Smooth muscle cell (in vitro differentiated cells): Measurements from ENCODE around the gene DLK1. TPM values are rescaled to one million over a fixed set of nuclear protein-coding genes. Genes with fewer than 3 reads are reported as not detected.
A peak's percentile ranks its signal among the peaks of the same experiment; 100 is the strongest.

Experiments used
- DNase-seq: peaks from one replicate; lab custom pipeline; 2025; ENCODE audit not compliant: unreplicated experiment; lab: John Stamatoyannopoulos, UW
- H2AFZ ChIP-seq: fragments of 200-600 bp; sonication (generic); 2 replicates; pipeline ENCODE4 v1.6.0; 2016; ENCODE audit warnings: antibody characterized with exemption, low read depth, mild to moderate bottlenecking
- H3F3A ChIP-seq: fragments of 200-600 bp; sonication (generic); 2 replicates; pipeline ENCODE4 v1.6.0; 2017; ENCODE audit warnings: antibody characterized with exemption, low read depth
- H3K27ac ChIP-seq: fragments of 200-600 bp; sonication (generic); 2 replicates; pipeline ENCODE4 v1.5.1; 2016; ENCODE audit warnings: low read depth, mild to moderate bottlenecking
- H3K27me3 ChIP-seq: fragments of 200-600 bp; sonication (generic); 2 replicates; pipeline ENCODE4 v1.6.1; 2016; ENCODE audit warnings: low read depth, mild to moderate bottlenecking
- H3K36me3 ChIP-seq: fragments of 200-600 bp; sonication (generic); 2 replicates; pipeline ENCODE4 v1.5.1; 2016; ENCODE audit warnings: low read depth
- H3K4me1 ChIP-seq: fragments of 200-600 bp; sonication (generic); 2 replicates; pipeline ENCODE4 v1.5.1; 2016; ENCODE audit warnings: low read depth
- H3K4me2 ChIP-seq: fragments of 200-600 bp; sonication (generic); 2 replicates; pipeline ENCODE4 v1.6.0; 2016; ENCODE audit warnings: mild to moderate bottlenecking
- H3K4me3 ChIP-seq: fragments of 200-600 bp; sonication (generic); 2 replicates; pipeline ENCODE4 v1.5.1; 2016; ENCODE audit warnings: mild to moderate bottlenecking
- H3K79me2 ChIP-seq: fragments of 200-600 bp; sonication (generic); 2 replicates; pipeline ENCODE4 v1.6.0; 2016; ENCODE audit warnings: low read depth, mild to moderate bottlenecking
- H3K9ac ChIP-seq: fragments of 200-600 bp; sonication (generic); 2 replicates; pipeline ENCODE4 v1.6.0; 2016; ENCODE audit warnings: low read depth
- H3K9me3 ChIP-seq: fragments of 200-600 bp; sonication (generic); replicated peaks from 2 replicates; pipeline ENCODE4 v1.5.1; 2016; ENCODE audit warnings: low read depth
- H4K20me1 ChIP-seq: fragments of 200-600 bp; sonication (generic); 2 replicates; pipeline ENCODE4 v1.6.0; 2016; ENCODE audit warnings: low read depth
- WGBS: methylation state at CpG from one replicate; pipeline ENCODE4 v1.1.7; 2016; ENCODE audit warnings: low lambda C conversion rate; 5-methylcytosine and 5-hydroxymethylcytosine counted together
- polyA plus RNA-seq: library from polyadenylated mRNA; unstranded; fragments of >200 nt; fragmentation: Nextera tagmentation; extraction: Ambion mirVana; gene quantifications from 2 replicates; pipeline ENCODE4 v1.2.1, GENCODE V29; 2016
- total RNA-seq: library from RNA; depleted of rRNA; stranded (reverse); fragments of >200 nt; gene quantifications from 2 replicates; pipeline ENCODE4 v1.2.3, GENCODE V29; 2014
- TF ChIP-seq, protein P1 (sequence below): fragments of 200-600 bp; sonication (generic); IDR thresholded peaks from 2 replicates; pipeline ENCODE4 v1.5.1; 2017; ENCODE audit warnings: borderline replicate concordance, mild to moderate bottlenecking, antibody characterized with exemption; ENCODE audit not compliant: insufficient read depth, poor library complexity, severe bottlenecking

Gene DLK1
- total and polyA plus RNA-seq, 2 experiments from 2014 or later: 3,515 to 15,731 TPM

DNA sequence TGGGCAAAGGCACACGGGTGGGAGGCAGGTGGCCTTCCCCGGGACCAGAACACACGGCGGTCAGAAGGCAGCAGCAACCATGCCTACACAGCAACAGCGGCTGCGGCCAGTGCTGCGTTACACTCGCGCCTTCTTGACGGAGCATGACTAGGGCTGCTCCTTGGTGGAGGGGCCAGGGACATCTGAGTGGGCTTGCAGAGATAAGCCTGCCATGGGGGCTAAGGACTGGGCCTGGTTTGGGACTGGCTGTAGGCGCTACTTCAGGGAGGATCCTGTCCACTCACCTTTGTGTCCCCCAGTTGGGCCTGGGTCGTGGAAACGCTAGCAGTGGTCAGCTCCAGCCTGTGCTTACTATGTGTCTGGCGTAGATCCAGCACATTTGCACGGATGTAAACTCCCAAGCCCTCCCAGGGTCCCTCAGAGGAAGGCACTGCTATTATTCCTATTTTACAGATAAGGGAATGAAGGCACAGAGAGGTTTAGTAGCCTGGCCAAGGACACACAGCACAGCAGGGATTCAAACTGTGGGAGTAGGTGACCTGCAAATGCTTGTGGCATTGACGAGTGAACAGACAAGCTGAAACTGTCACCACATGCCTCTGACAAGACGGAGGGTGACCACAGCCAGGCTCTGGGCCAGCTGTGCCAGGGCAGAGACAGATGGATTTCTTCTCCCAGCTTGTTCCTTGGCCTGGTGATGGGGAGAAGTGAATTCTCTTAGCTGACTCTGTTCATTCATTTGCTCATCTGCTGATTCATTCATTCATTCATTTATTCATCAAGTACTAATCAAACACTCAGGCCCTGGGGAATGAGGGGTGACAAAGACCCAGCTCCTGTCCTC is 31.9 kb upstream of the DLK1 start:
- H3K4me3 ChIP-seq: no peak overlapping the region
- TF ChIP-seq, protein P1, sequence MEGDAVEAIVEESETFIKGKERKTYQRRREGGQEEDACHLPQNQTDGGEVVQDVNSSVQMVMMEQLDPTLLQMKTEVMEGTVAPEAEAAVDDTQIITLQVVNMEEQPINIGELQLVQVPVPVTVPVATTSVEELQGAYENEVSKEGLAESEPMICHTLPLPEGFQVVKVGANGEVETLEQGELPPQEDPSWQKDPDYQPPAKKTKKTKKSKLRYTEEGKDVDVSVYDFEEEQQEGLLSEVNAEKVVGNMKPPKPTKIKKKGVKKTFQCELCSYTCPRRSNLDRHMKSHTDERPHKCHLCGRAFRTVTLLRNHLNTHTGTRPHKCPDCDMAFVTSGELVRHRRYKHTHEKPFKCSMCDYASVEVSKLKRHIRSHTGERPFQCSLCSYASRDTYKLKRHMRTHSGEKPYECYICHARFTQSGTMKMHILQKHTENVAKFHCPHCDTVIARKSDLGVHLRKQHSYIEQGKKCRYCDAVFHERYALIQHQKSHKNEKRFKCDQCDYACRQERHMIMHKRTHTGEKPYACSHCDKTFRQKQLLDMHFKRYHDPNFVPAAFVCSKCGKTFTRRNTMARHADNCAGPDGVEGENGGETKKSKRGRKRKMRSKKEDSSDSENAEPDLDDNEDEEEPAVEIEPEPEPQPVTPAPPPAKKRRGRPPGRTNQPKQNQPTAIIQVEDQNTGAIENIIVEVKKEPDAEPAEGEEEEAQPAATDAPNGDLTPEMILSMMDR: no peak
- no peak for DNase-seq
- peaks cover 46% of the 10 kb centered on the region for H3F3A ChIP-seq
- H4K20me1 ChIP-seq: no peaks in the 10 kb centered on the region
- no peaks in the 10 kb centered on the region for H3K27me3 ChIP-seq
- H3K4me1 ChIP-seq: peaks cover 36% of the 10 kb centered on the region
- H3K27ac ChIP-seq: peak overlapping the region; percentile 76
- H2AFZ ChIP-seq: peak overlapping the region; percentile 27
- peak overlapping the region; percentile 79 for H3K4me2 ChIP-seq
- H3K79me2 ChIP-seq: no peaks in the 10 kb centered on the region
- no peaks in the 10 kb centered on the region for H3K9me3 ChIP-seq
- WGBS: 87% methylated on average over 17 of the region's 17 CpGs
- H3K36me3 ChIP-seq: no peaks in the 10 kb centered on the region
- H3K9ac ChIP-seq: no peak overlapping the region

DNA sequence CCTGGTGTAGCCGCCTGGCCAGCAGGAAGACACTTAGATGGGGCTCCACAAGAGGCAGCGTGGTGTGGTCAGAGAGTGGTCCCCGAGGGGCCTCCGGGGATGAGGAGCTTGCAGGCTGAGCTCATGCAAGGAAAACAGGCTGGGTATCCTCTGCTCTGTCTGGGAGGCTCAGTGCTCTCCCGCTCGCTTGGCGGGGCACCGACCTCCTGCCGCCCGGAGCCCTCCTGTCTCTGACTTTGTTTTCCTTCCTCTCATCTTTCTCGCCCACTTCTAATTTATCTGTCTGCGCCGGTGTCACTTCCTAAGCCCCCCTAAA is 31.3 kb upstream of the DLK1 start:
- DNase-seq: no peak
- no peak overlapping the region for H3K4me3 ChIP-seq
- TF ChIP-seq, protein P1: no peak
- H3K9ac ChIP-seq: peak overlapping the region; percentile 32
- no peaks in the 10 kb centered on the region for H3K36me3 ChIP-seq
- H4K20me1 ChIP-seq: no peaks in the 10 kb centered on the region
- no peaks in the 10 kb centered on the region for H3K9me3 ChIP-seq
- peak overlapping the region; percentile 27 for H2AFZ ChIP-seq
- H3K27me3 ChIP-seq: no peaks in the 10 kb centered on the region
- H3K79me2 ChIP-seq: no peaks in the 10 kb centered on the region
- peak overlapping the region; percentile 76 for H3K27ac ChIP-seq
- peak overlapping the region; percentile 79 for H3K4me2 ChIP-seq
- H3F3A ChIP-seq: peaks cover 46% of the 10 kb centered on the region
- H3K4me1 ChIP-seq: peaks cover 36% of the 10 kb centered on the region
- 36% methylated on average over 13 of the region's 13 CpGs for WGBS

DNA sequence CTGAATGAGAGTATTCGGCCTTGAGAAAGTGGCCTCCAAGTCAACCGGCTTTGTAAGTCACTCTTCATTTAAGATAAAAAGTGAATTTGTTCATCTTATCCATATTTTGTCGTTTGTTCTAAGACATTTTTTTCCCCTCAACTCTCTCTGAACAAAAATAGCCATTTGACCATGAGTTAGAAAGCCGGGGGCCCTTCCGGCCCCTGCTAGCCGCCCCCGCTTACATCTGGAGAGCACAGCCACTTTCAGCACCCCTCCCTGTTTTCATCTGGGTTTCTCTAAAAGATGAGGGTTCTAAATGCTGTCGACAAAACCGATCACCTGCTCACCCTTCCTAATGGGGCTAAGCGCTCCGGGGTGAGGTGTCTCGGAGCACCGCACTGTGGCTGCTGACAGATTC is 30.7 kb upstream of the DLK1 start:
- DNase-seq: no peak
- peak overlapping the region; percentile 32 for H3K9ac ChIP-seq
- peak overlapping the region; percentile 79 for H3K4me2 ChIP-seq
- H4K20me1 ChIP-seq: no peaks in the 10 kb centered on the region
- no peak overlapping the region for H3K4me3 ChIP-seq
- peaks cover 46% of the 10 kb centered on the region for H3F3A ChIP-seq
- peaks cover 36% of the 10 kb centered on the region for H3K4me1 ChIP-seq
- H3K9me3 ChIP-seq: no peaks in the 10 kb centered on the region
- 34% methylated on average over 13 of the region's 13 CpGs for WGBS
- no peaks in the 10 kb centered on the region for H3K36me3 ChIP-seq
- H3K27me3 ChIP-seq: no peaks in the 10 kb centered on the region
- H3K27ac ChIP-seq: peak overlapping the region; percentile 76
- no peak overlapping the region for H2AFZ ChIP-seq
- H3K79me2 ChIP-seq: no peaks in the 10 kb centered on the region
- TF ChIP-seq, protein P1: no peak

DNA sequence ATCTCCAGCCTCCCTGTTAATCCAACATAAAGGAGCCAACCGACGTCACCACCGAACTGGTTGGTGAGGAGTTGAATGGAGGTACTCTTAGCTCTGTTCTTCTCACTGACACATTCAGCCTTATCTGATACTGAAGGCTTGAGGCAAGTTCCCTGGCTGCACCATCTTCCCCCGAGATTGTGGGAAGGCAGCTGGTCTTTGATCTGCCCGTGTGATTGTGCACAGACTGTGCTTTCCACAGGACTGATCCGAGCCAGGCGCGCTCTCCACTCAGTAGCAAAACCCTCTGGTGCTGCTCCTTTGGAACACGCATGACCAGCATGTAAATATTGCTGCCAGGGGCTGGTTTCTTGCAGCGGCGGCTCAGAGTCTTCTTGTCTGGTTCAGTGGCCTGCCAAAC is 30.1 kb upstream of the DLK1 start:
- Histone ChIP-seq H3K9me3 (no peaks in the 10 kb centered on the region), H3K79me2 (no peaks in the 10 kb centered on the region), H3K27me3 (no peaks in the 10 kb centered on the region), H3F3A (peaks cover 46% of the 10 kb centered on the region), H4K20me1 (no peaks in the 10 kb centered on the region), H3K4me1 (peaks cover 36% of the 10 kb centered on the region), H2AFZ (peak overlapping the region; percentile 13), H3K9ac (no peak overlapping the region), H3K27ac (peak overlapping the region; percentile 76), H3K4me2 (peak overlapping the region; percentile 79), H3K36me3 (no peaks in the 10 kb centered on the region), H3K4me3 (no peak overlapping the region)
- DNase-seq: no peak
- TF ChIP-seq, protein P1: no peak
- WGBS: 3% methylated on average over 11 of the region's 11 CpGs
